Panc1 (cell line): Measurements from ENCODE around the gene TIMP3. TPM values are rescaled to one million over a fixed set of nuclear protein-coding genes. Genes with fewer than 3 reads are reported as not detected.

Experiments used
- ATAC-seq: fragments of 200-7000 bp; cut with Tn5 transposase; 2 replicates; pipeline ENCODE4 v1.9.1; 2020; ENCODE audit warnings: mild to moderate bottlenecking, moderate library complexity
- BruUV-seq: library from RNA; stranded (reverse); fragments of 400-500 nt; replicated peaks from 2 replicates; lab custom pipeline; 2021; lab: Mats Ljungman, UMichigan
- CTCF ChIA-PET: fragments of 300-600 bp; sonication (Branson Sonifier 250); formaldehyde crosslinking; loops from one replicate; lab custom pipeline; 2022; ENCODE audit warnings: antibody characterized with exemption; lab: Charles Lee
- POLR2A ChIA-PET: fragments of 300-600 bp; sonication (Branson Sonifier 250); formaldehyde crosslinking; loops from one replicate; lab custom pipeline; 2022; ENCODE audit warnings: antibody characterized with exemption; lab: Charles Lee
- DNase-seq: peaks from one replicate; pipeline ENCODE4 v3.0.0-alpha.2; 2010; ENCODE audit warnings: low read depth, low spot score
- H3K27ac ChIP-seq: 2 replicates; pipeline ENCODE4 v1.5.1; 2011; ENCODE audit warnings: mild to moderate bottlenecking, low read length, inconsistent platforms
- H3K27me3 ChIP-seq: fragments of 200-500 bp; sonication (Bioruptor generic); 2 replicates; pipeline ENCODE4 v1.6.0; 2014; ENCODE audit warnings: low read length, inconsistent platforms; ENCODE audit not compliant: control insufficient read depth, insufficient read depth
- H3K36me3 ChIP-seq: fragments of 200-500 bp; sonication (Bioruptor generic); 2 replicates; pipeline ENCODE4 v1.5.1; 2014; ENCODE audit warnings: inconsistent platforms, mild to moderate bottlenecking, low read length, moderate library complexity; ENCODE audit not compliant: control insufficient read depth, insufficient read depth
- H3K4me1 ChIP-seq: 2 replicates; pipeline ENCODE4 v1.5.1; 2011; ENCODE audit warnings: inconsistent platforms, mild to moderate bottlenecking, low read length, moderate library complexity; ENCODE audit not compliant: control insufficient read depth, insufficient read depth
- H3K4me3 ChIP-seq, 2 experiments: 2 replicates each; pipeline ENCODE4 v1.5.1; 2011 to 2012; ENCODE audit warnings: low read depth in 2 of 2, low read length in 2 of 2, mild to moderate bottlenecking in 2 of 2, inconsistent platforms in 1 of 2, moderate library complexity in 1 of 2
- H3K9me3 ChIP-seq: fragments of 200-500 bp; sonication (Bioruptor generic); 2 replicates; pipeline ENCODE4 v1.5.1; 2014; ENCODE audit warnings: low read depth, mild to moderate bottlenecking, inconsistent platforms, low read length, moderate library complexity; ENCODE audit not compliant: control insufficient read depth, insufficient read depth
- POLR2AphosphoS5 ChIP-seq: IDR thresholded peaks from 2 replicates; pipeline ENCODE4 v1.6.1; 2012; ENCODE audit warnings: mild to moderate bottlenecking, low read depth, low read length, moderate library complexity
- SIN3A ChIP-seq: IDR thresholded peaks from 2 replicates; pipeline ENCODE4 v1.6.1; 2012; ENCODE audit warnings: low read depth, mild to moderate bottlenecking, low read length, moderate library complexity, borderline replicate concordance; ENCODE audit not compliant: insufficient read depth
- TCF7L2 ChIP-seq: IDR thresholded peaks from 2 replicates; pipeline ENCODE4 v1.6.1; 2011; ENCODE audit warnings: mild to moderate bottlenecking, low read depth, low read length, inconsistent platforms
- in situ Hi-C: cut with HindIII; loops from 2 replicates; pipeline ENCODE4 v1.10.0; 2016; ENCODE audit warnings: low sequenced_read_pairs, low pct_unique_long_range_greater_than_20kb
- intact Hi-C: fragments of 100-400 bp; cut with micrococcal nuclease; formaldehyde crosslinking; loops from one replicate; pipeline ENCODE4 v1.10.0; 2022; ENCODE audit not compliant: unreplicated experiment
- total RNA-seq: library from RNA; stranded (reverse); gene quantifications from one replicate; pipeline ENCODE4 v1.2.1, GENCODE V29; 2021; ENCODE audit not compliant: unreplicated experiment
- TF ChIP-seq, protein P1 (sequence below): fragments of 450-650 bp; IDR thresholded peaks from 2 replicates; pipeline ENCODE4 v1.5.1; 2017; ENCODE audit warnings: mild to moderate bottlenecking
- TF ChIP-seq, protein P2 (sequence below), 2 experiments: IDR thresholded peaks; 2 replicates each; pipeline ENCODE4 v1.6.1; 2011 to 2012; ENCODE audit warnings: low read depth in 2 of 2, control low read depth in 1 of 2, low read length in 1 of 2, mild to moderate bottlenecking in 1 of 2, moderate library complexity in 1 of 2; ENCODE audit not compliant: insufficient read depth in 1 of 2

TIMP3 gene
- total RNA-seq, 1 experiment from 2014 or later, result 0.67 TPM

DNA sequence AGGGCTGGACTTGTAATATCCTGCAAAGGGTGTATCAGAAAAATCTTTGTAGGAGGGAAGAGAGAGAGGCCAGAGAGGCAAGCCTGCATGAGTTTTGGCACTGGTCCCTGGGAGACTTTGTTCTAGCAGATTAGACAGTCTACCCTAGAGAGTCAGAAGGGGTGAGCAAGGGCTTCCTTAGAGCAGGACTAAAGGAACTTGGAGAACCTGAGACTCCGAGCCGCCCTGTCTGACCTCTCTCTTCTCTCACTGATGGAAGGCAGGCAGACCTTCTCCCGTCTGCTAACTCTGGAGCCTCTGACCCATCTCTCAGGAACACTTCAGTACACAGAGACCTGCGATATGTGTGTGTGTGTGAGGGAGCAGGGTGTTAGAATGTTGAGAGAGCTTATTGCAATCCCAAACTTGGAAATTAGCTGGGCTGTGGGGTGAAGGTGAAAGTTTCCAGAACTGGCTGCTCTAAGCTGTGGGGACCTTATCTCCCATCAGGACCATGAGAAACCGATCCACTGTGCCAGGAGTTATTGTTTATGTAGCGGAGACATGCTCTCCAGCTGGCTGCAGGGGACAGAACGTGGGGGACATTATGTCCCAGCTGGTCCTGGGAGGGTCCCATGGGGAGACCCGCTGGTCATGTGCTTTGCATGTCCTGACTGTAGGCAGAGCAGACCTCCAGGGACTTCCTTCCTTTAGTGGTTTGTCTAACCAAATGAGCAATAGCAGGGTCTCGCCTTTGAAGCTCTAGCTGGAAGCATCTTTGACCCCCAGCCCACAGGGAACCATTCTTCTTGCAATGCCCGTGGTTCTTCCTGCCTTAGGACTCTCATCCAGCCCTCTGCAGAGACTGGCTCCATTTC lies 51.1 kb downstream of the TIMP3 start:
- POLR2A ChIA-PET, result no interaction called here
- Histone ChIP-seq H3K9me3 (no peaks in the 10 kb centered on the region), H3K27ac (no peak overlapping the region), H3K4me1 (no peaks in the 10 kb centered on the region), H3K27me3 (peaks cover 7% of the 10 kb centered on the region), H3K4me3 (no peak overlapping the region), H3K36me3 (no peaks in the 10 kb centered on the region)
- no peak for TF ChIP-seq SIN3A
- no TSS peak for BruUV-seq
- ATAC-seq (no peak), DNase-seq (no peak)
- CTCF ChIA-PET, result no interaction called here
- intact Hi-C loops, result no loop called here
- in situ Hi-C loops, result no loop called here

DNA sequence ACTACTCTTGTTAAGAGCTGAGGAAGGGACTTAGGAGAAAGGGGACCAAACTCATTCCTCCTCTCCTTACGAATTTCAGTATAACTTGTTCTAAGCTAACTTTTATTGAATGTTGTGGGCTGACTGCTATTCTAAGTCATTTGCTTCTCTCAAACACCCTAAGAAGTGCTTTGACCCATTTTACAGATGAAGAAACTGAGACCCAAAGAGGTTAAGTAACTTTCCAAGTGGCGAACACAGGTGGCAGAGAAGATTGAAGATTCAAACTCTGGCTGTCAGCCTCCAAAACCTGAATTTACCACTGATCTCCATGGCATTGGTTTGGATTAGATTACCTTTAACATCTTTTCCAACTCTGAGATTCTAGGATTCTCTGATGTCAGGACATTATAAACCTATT lies 52.2 kb downstream of the TIMP3 start:
- no peak overlapping the region for H3K27ac ChIP-seq
- no peak for DNase-seq
- no peak for ATAC-seq
- ChIA-PET CTCF (no interaction called here), POLR2A (no interaction called here)
- in situ Hi-C loops (no loop called here), intact Hi-C loops (no loop called here)
- H3K27me3 ChIP-seq, result peaks cover 3% of the 10 kb centered on the region; the same call in 1 of the 2 replicates
- H3K36me3 ChIP-seq, result no peaks in the 10 kb centered on the region
- no peaks in the 10 kb centered on the region for H3K9me3 ChIP-seq
- no peak for TF ChIP-seq TCF7L2
- no peak for TF ChIP-seq POLR2AphosphoS5
- no peak for TF ChIP-seq SIN3A
- TF ChIP-seq, protein P1, sequence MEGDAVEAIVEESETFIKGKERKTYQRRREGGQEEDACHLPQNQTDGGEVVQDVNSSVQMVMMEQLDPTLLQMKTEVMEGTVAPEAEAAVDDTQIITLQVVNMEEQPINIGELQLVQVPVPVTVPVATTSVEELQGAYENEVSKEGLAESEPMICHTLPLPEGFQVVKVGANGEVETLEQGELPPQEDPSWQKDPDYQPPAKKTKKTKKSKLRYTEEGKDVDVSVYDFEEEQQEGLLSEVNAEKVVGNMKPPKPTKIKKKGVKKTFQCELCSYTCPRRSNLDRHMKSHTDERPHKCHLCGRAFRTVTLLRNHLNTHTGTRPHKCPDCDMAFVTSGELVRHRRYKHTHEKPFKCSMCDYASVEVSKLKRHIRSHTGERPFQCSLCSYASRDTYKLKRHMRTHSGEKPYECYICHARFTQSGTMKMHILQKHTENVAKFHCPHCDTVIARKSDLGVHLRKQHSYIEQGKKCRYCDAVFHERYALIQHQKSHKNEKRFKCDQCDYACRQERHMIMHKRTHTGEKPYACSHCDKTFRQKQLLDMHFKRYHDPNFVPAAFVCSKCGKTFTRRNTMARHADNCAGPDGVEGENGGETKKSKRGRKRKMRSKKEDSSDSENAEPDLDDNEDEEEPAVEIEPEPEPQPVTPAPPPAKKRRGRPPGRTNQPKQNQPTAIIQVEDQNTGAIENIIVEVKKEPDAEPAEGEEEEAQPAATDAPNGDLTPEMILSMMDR, result no peak
- TF ChIP-seq, protein P2, sequence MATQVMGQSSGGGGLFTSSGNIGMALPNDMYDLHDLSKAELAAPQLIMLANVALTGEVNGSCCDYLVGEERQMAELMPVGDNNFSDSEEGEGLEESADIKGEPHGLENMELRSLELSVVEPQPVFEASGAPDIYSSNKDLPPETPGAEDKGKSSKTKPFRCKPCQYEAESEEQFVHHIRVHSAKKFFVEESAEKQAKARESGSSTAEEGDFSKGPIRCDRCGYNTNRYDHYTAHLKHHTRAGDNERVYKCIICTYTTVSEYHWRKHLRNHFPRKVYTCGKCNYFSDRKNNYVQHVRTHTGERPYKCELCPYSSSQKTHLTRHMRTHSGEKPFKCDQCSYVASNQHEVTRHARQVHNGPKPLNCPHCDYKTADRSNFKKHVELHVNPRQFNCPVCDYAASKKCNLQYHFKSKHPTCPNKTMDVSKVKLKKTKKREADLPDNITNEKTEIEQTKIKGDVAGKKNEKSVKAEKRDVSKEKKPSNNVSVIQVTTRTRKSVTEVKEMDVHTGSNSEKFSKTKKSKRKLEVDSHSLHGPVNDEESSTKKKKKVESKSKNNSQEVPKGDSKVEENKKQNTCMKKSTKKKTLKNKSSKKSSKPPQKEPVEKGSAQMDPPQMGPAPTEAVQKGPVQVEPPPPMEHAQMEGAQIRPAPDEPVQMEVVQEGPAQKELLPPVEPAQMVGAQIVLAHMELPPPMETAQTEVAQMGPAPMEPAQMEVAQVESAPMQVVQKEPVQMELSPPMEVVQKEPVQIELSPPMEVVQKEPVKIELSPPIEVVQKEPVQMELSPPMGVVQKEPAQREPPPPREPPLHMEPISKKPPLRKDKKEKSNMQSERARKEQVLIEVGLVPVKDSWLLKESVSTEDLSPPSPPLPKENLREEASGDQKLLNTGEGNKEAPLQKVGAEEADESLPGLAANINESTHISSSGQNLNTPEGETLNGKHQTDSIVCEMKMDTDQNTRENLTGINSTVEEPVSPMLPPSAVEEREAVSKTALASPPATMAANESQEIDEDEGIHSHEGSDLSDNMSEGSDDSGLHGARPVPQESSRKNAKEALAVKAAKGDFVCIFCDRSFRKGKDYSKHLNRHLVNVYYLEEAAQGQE (IDR thresholded peaks at IDR 0.05; ENCODE audit: insufficient read depth in 1 of 2, low read depth in 2 of 2, low read length in 1 of 2), result no peak
- H3K4me1 ChIP-seq, result no peaks in the 10 kb centered on the region
- H3K4me3 ChIP-seq, result no peak overlapping the region
- BruUV-seq, result no TSS peak

DNA sequence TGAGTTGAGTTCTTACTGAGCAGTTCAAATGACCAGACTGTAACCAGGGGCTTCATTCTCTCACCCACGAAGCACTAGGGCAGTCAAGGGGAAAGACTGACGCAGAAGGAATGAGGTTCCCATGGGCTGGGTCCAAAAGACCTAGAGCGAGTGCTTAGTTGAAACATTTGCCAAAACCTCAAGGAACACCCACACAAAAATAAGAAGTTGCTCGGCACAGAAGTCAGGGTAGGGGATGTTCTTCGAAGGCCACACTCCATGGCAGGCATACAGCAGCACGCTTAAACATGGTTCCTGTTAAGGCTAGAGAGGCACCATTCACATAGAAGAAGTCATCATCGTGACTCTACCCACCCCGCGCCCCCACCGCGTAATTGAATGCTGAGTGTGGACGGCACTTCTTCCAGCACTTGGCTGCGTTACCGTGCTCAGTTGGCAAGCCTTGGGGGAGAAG lies 52.9 kb downstream of the TIMP3 start:
- Histone ChIP-seq H3K9me3 (no peaks in the 10 kb centered on the region), H3K36me3 (no peaks in the 10 kb centered on the region), H3K4me1 (no peaks in the 10 kb centered on the region), H3K4me3 (no peak overlapping the region), H3K27ac (no peak overlapping the region), H3K27me3 (peaks cover 3% of the 10 kb centered on the region; the same call in 1 of the 2 replicates)
- ChIA-PET CTCF (no interaction called here), POLR2A (no interaction called here)
- intact Hi-C loops, result no loop called here
- in situ Hi-C loops, result no loop called here
- DNase-seq (no peak), ATAC-seq (no peak)
- no TSS peak for BruUV-seq
- no peak for TF ChIP-seq SIN3A
- TF ChIP-seq, protein P1, result no peak
- TF ChIP-seq TCF7L2, result no peak
- TF ChIP-seq, protein P2 (IDR thresholded peaks at IDR 0.05; ENCODE audit: insufficient read depth in 1 of 2, low read depth in 2 of 2, low read length in 1 of 2), result no peak
- TF ChIP-seq POLR2AphosphoS5, result no peak
